ENCODE data around the gene SPEF1.

- TF ChIP-seq CTCF (conservative IDR thresholded peaks at IDR 0.05): no peak
- no peak for TF ChIP-seq ZFX (IDR thresholded peaks at IDR 0.05)
These were observed 52.9 kb downstream of the SPEF1 start for GRCh38 chr20:3728354-3728753.
